Astrocyte (in vitro differentiated cells and primary cell): Measurements from ENCODE around the gene CLCN4. TPM values are rescaled to one million over a fixed set of nuclear protein-coding genes. Genes with fewer than 3 reads are reported as not detected.

Source experiments
- DNase-seq: peaks from one replicate; pipeline ENCODE4 v3.0.0-alpha.2; 2010; ENCODE audit warnings: low read depth
- FAIRE-seq: peaks from 2 replicates; lab custom pipeline; 2011; peaks lifted over from hg19 to GRCh38; lab: Jason Lieb, UNC
- H2AFZ ChIP-seq: 2 replicates; pipeline ENCODE4 v1.6.0; 2012; ENCODE audit warnings: low read depth, low read length, inconsistent platforms
- H3K27ac ChIP-seq: 2 replicates; pipeline ENCODE4 v1.5.1; 2011; ENCODE audit warnings: low read depth, low read length, inconsistent platforms
- H3K27me3 ChIP-seq: 2 replicates; pipeline ENCODE4 v1.6.0; 2011; ENCODE audit warnings: low read length, inconsistent platforms; ENCODE audit not compliant: insufficient read depth
- H3K36me3 ChIP-seq: 2 replicates; pipeline ENCODE4 v1.5.1; 2011; ENCODE audit warnings: low read length, inconsistent platforms; ENCODE audit not compliant: insufficient read depth
- H3K4me1 ChIP-seq: 2 replicates; pipeline ENCODE4 v1.5.1; 2011; ENCODE audit warnings: low read length, inconsistent platforms; ENCODE audit not compliant: insufficient read depth
- H3K4me2 ChIP-seq: 2 replicates; pipeline ENCODE4 v1.6.0; 2012; ENCODE audit warnings: low read length, inconsistent platforms
- H3K4me3 ChIP-seq: 2 replicates; pipeline ENCODE4 v1.5.1; 2011; ENCODE audit warnings: low read depth, mild to moderate bottlenecking, low read length, inconsistent platforms; ENCODE audit not compliant: insufficient read depth
- H3K79me2 ChIP-seq: 2 replicates; pipeline ENCODE4 v1.6.0; 2012; ENCODE audit warnings: mild to moderate bottlenecking, low read length, inconsistent platforms; ENCODE audit not compliant: insufficient read depth
- H3K9ac ChIP-seq: 2 replicates; pipeline ENCODE4 v1.6.0; 2012; ENCODE audit warnings: mild to moderate bottlenecking, low read length, inconsistent platforms
- H3K9me3 ChIP-seq: 2 replicates; pipeline ENCODE4 v1.5.1; 2012; ENCODE audit warnings: low read depth, mild to moderate bottlenecking, low read length, inconsistent platforms; ENCODE audit not compliant: insufficient read depth
- H4K20me1 ChIP-seq: 2 replicates; pipeline ENCODE4 v1.6.0; 2012; ENCODE audit warnings: low read length, inconsistent platforms; ENCODE audit not compliant: insufficient read depth
- H3K27ac Mint-ChIP-seq: one replicate; pipeline ENCODE4 v1.8.0; 2021; ENCODE audit warnings: mild to moderate bottlenecking, mixed read lengths; ENCODE audit not compliant: unreplicated experiment
- H3K27me3 Mint-ChIP-seq: one replicate; pipeline ENCODE4 v1.8.0; 2021; ENCODE audit warnings: low read depth, mixed read lengths; ENCODE audit not compliant: unreplicated experiment
- H3K36me3 Mint-ChIP-seq: one replicate; pipeline ENCODE4 v1.8.0; 2021; ENCODE audit warnings: low read depth, mixed read lengths; ENCODE audit not compliant: unreplicated experiment
- H3K4me1 Mint-ChIP-seq: one replicate; pipeline ENCODE4 v1.8.0; 2021; ENCODE audit warnings: low read depth, mixed read lengths; ENCODE audit not compliant: unreplicated experiment
- H3K4me3 Mint-ChIP-seq: one replicate; pipeline ENCODE4 v1.8.0; 2021; ENCODE audit warnings: mild to moderate bottlenecking, moderate library complexity, mixed read lengths; ENCODE audit not compliant: unreplicated experiment
- H3K9me3 Mint-ChIP-seq: one replicate; pipeline ENCODE4 v1.8.0; 2021; ENCODE audit warnings: mild to moderate bottlenecking, mixed read lengths; ENCODE audit not compliant: unreplicated experiment
- CTCF ChIP-seq: IDR thresholded peaks from 2 replicates; pipeline ENCODE4 v1.5.1; 2011; ENCODE audit warnings: low read depth, mild to moderate bottlenecking, inconsistent platforms, low read length, moderate library complexity; ENCODE audit not compliant: insufficient read depth
- EZH2 ChIP-seq: IDR thresholded peaks from 2 replicates; pipeline ENCODE4 v1.6.1; 2012; ENCODE audit warnings: mild to moderate bottlenecking, low read length, inconsistent platforms; ENCODE audit not compliant: insufficient read depth
- total RNA-seq: library from RNA; stranded (reverse); gene quantifications from 2 replicates; pipeline ENCODE4 v1.2.1, GENCODE V29; 2021

The CLCN4 gene
- total RNA-seq, 1 donor from 2014 or later: 7.2 TPM

GRCh38 chrX:10146346-10146745 lies 10.4 kb upstream of the CLCN4 start:
- no peak overlapping the region for H3K4me3 Mint-ChIP-seq
- DNase-seq (no peak), FAIRE-seq (no peak)
- Histone ChIP-seq H3K27ac (no peak overlapping the region), H3K79me2 (no peaks in the 10 kb centered on the region), H3K4me1 (no peaks in the 10 kb centered on the region), H2AFZ (no peak overlapping the region), H3K9ac (no peak overlapping the region), H3K27me3 (no peaks in the 10 kb centered on the region), H3K4me2 (no peak overlapping the region), H3K9me3 (no peaks in the 10 kb centered on the region), H3K4me3 (no peak overlapping the region), H4K20me1 (no peaks in the 10 kb centered on the region), H3K36me3 (no peaks in the 10 kb centered on the region)
- peak overlapping the region; percentile 53 for H3K27ac Mint-ChIP-seq
- TF ChIP-seq EZH2 (no peak), CTCF (no peak)
- peaks cover 3% of the 10 kb centered on the region for H3K9me3 Mint-ChIP-seq
- no peaks in the 10 kb centered on the region for H3K27me3 Mint-ChIP-seq
- no peaks in the 10 kb centered on the region for H3K36me3 Mint-ChIP-seq
- no peaks in the 10 kb centered on the region for H3K4me1 Mint-ChIP-seq

GRCh38 chrX:10152086-10152485 lies 4.7 kb upstream of the CLCN4 start:
- Histone ChIP-seq H3K4me1 (peaks cover 4% of the 10 kb centered on the region), H3K9ac (no peak overlapping the region), H3K79me2 (no peaks in the 10 kb centered on the region), H3K27ac (no peak overlapping the region), H3K36me3 (no peaks in the 10 kb centered on the region), H3K9me3 (no peaks in the 10 kb centered on the region), H3K27me3 (no peaks in the 10 kb centered on the region), H2AFZ (no peak overlapping the region), H4K20me1 (no peaks in the 10 kb centered on the region), H3K4me3 (no peak overlapping the region), H3K4me2 (no peak overlapping the region)
- H3K4me3 Mint-ChIP-seq: no peak overlapping the region
- no peak overlapping the region for H3K27ac Mint-ChIP-seq
- H3K9me3 Mint-ChIP-seq: peaks cover 3% of the 10 kb centered on the region
- no peaks in the 10 kb centered on the region for H3K4me1 Mint-ChIP-seq
- TF ChIP-seq CTCF (no peak), EZH2 (no peak)
- DNase-seq: no peak
- FAIRE-seq: peak; percentile 60
- no peaks in the 10 kb centered on the region for H3K36me3 Mint-ChIP-seq
- H3K27me3 Mint-ChIP-seq: no peaks in the 10 kb centered on the region

- no peak overlapping the region for H2AFZ ChIP-seq
- no peak overlapping the region for H3K9ac ChIP-seq
- H3K27ac Mint-ChIP-seq: no peak overlapping the region
- no peak overlapping the region for H3K4me2 ChIP-seq
- H3K4me3 ChIP-seq: no peak overlapping the region
- no peaks in the 10 kb centered on the region for H3K4me1 Mint-ChIP-seq
- no peaks in the 10 kb centered on the region for H3K36me3 ChIP-seq
- H3K9me3 Mint-ChIP-seq: no peaks in the 10 kb centered on the region
- H3K36me3 Mint-ChIP-seq: no peaks in the 10 kb centered on the region
- peaks cover 13% of the 10 kb centered on the region for H3K4me1 ChIP-seq
- H3K27ac ChIP-seq: no peak overlapping the region
- no peaks in the 10 kb centered on the region for H3K9me3 ChIP-seq
- H3K27me3 ChIP-seq: no peaks in the 10 kb centered on the region
- TF ChIP-seq EZH2: no peak
- TF ChIP-seq CTCF: no peak
- no peaks in the 10 kb centered on the region for H4K20me1 ChIP-seq
- H3K27me3 Mint-ChIP-seq: no peaks in the 10 kb centered on the region
- no peak overlapping the region for H3K4me3 Mint-ChIP-seq
- DNase-seq (no peak), FAIRE-seq (no peak)
- no peaks in the 10 kb centered on the region for H3K79me2 ChIP-seq
These were observed 1.6 kb upstream of the CLCN4 start for GRCh38 chrX:10155137-10155536.
